Amniotic stem cell (primary cell): ENCODE measurements around the gene ITIH3.
A peak's percentile ranks its signal among the peaks of the same experiment; 100 is the strongest.

Experiments used
- DNase-seq: peaks from one replicate; lab custom pipeline; 2025; lab: John Stamatoyannopoulos, UW

Gene ITIH3

DNA sequence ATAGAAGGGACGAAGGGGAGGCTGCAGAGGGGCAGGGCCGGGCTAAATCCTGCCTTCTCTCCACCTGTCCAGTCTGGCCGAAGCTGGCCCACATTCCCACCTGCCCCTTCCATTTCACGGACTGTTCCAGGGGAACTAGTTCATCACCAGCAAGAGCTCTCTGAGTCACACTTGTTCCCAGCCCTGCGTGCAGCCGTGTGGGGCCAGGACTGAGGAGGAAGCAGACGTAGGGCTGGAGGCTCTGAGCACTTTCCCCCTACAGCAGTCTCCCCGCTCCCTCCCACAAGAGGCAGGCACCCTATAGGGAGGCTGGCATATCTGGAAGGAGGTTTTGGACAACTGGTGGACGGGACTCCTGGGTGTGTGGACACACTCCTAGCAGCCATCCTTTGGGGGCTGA, 32.8 kb downstream of the ITIH3 start:
- no peak for DNase-seq

GRCh38 chr3:52827866-52828376, 33.3 kb downstream of the ITIH3 start:
- DNase-seq, result no peak

DNA sequence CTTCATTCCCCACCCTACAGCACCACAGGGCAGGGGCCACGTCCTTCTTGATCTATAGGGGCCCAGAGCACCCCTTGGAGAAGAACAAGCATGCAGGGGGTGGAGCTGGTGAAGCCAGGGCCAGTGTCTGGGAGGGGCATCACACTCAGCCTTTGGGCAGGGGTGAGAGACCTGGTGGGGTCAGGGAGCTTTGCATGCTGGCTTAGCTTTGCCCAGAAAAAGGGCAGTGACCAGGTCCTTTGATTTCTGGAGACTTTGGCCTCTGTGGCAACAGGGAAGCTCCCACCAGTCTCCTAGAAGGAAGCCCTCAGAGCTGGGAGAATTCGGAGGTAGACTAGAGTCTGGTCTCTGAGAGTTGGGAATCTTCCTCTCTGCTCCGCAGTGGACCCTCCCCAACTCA, 34.9 kb downstream of the ITIH3 start:
- DNase-seq, result no peak

DNA sequence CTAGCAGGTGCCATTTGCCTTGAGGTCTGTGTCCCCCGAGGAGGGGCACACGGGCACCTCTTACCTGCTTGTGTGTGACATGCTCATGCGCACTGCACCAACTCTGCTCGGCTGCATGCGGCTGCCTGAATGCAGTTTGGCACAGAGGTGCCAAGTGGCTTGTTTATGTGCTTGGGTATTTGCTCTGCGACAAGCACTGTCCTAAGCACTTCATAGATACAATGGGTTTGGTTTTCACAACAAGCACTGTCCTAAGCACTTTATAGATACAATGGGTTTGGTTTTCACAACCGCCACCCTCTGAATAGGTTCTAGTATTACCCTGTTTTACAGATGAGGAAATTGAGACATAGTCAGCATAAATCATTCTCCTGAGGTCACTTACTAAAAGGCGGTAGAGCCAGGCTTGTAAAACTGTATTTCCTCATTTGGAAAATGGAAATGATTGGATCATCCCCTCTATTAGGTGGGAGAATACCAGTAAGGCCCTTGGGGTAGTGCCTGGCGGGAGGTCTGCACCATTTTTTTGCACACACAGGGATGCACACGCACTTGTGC, 35.4 kb downstream of the ITIH3 start:
- DNase-seq, result no peak

DNA sequence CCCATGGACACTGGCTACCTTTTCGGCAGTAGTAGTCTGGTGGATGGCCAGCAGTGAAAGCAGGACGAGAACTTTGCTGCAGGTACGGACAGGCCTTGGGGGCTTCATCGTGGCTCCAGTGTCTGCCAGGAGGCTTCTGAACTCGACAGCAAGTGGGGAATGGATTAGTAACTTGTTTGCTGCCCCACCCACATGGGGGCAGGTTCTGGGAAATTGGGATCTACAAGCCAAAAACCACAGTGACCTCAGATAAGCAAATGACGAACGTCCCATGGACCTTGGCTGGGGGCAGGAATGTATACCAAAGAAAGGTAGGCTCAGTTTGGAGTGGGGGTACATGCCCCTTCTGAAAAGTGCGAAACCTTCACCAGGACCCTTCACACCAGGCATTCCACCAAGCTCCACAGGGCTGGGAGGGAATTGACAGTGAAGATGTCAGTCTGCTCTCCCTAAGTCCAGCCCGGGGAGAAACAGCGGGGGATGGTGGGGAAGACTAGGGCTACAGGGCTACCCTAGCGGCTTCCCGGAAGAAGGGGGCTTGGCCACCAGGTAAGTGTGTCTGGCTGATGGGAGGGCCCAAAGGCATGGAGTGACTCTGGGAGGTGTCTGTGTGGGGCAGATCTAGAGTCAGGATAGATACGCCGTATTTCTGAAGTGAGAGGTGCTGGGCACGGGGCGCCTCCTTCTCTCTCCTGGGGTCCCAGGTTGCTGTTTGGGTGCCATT, 36.1 kb downstream of the ITIH3 start, which contains the start of gene ITIH4:
ITIH4 (minus strand) TSS at position 138 of the 724 bp plus-strand sequence; CDS start at position 108, 30 bp downstream.
- no peak for DNase-seq

DNA sequence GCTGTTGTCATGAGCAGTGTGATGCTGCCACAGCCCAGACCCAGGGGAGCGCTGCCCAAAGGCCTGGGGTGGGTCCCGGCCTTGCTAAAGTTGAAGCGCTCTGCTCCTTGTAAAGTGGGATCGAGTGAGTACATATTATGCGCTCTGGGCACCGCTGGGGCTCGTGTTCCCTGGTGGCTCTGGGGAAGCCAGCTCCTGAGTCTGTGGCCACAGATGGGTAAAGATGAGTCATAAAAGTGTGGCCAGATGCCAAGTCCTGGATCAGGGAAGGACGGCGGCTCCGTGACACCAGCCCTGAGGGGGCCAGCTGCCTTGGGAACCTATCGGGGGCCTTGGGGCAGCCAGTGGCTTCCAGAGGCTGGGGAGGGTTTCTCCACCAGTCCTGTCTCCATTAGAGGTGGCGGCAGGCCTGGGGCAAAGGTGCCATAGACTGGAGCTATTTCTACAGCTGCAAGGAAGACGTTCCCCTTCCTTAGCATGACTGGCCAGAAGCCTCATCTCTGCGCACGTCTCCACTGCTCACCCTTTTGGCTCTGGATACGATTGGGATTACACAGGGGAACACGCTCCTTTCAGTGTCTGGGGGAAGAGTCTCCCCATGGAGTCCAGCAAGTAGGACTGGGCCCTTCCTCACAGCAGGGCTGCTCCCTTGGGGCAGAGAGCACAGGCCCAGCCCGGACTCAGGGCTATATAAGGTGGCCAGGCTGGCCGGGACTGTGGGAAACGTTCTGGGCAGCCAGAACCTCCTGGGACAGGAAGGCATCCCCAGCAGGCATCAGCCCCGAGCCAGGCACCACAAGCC, 37.1 kb downstream of the ITIH3 start:
- peak; percentile 71 for DNase-seq

DNA sequence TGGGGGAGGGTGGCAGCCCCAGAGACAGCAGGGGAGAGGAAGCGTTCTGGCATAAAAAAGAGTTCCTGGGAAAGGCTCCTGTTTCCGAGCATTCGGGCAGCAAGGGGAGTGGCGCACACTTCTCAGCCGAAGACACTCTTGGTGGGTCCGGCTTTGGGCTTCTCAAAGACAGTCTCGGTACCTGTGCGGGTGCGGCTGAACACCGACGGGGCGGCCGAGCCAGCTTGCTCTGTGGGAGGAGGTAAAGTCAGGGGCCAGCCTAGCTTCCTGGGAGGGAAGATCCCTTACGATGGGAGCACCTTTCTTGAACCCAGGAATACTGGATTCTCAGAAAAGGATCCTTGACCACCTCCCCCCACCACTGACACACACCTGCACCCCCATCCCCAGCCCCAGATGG, 38.6 kb downstream of the ITIH3 start:
- no peak for DNase-seq

DNA sequence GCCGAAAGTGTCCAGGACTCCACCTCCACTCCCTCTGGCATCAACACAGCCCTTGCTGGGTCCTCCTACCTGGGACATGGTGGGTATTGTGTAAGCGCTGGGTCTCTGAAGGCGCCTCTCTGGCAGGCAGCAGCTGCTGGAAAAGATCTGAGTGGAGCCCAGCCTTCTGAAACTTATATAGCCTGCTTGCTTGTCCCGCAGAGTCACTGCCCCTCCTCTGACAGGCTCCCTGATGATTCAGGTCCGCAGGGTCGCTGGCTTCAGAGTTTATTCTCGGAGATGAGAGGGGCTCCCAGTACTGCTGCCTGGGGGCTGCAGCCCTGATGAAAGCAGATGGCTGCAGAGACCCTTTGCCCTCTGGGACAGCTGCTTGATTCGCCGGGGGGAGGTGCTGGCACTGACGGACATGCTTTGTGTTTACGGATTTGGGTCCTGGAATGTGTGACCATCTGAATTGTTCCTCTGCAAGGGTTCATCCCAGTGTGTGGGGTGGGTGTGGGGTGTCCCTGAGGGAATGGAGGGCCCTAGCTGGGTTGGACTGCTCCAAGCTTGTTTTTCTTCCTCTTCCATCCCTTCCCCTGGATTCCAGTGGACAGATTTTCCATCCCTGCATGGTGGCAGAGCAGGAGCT, 40.4 kb downstream of the ITIH3 start, which contains the start of gene MUSTN1:
MUSTN1 (minus strand) TSS at position 149 of the 631 bp plus-strand sequence; CDS start at position 78, 71 bp downstream.
- no peak for DNase-seq

- DNase-seq, result no peak
Observed at GRCh38 chr3:52835766-52836470, 41.3 kb downstream of the ITIH3 start.

GRCh38 chr3:52836471-52836845, 41.9 kb downstream of the ITIH3 start:
- DNase-seq, result no peak

DNA sequence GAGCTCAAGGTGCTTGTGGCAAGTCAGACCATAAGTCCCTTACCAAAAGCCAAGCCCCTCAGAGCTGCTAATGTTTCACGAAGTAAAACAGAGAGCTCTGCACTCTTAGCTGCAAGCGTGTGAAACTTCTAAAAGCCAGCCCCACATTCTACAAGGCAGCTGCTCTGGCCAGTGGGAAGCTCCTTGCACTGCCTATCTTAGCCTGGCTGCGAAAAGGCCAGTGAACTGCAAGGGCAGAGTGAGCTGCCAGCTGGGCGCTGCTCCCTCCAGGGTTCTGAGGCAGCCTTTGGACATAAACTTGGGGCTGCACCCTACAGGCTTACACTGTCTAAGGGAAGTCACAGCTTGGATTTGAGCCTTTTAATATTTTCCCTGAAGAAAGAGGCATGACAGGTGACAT, 42.4 kb downstream of the ITIH3 start:
- no peak for DNase-seq

GRCh38 chr3:52838561-52839267, 44.1 kb downstream of the ITIH3 start:
- no peak for DNase-seq

DNA sequence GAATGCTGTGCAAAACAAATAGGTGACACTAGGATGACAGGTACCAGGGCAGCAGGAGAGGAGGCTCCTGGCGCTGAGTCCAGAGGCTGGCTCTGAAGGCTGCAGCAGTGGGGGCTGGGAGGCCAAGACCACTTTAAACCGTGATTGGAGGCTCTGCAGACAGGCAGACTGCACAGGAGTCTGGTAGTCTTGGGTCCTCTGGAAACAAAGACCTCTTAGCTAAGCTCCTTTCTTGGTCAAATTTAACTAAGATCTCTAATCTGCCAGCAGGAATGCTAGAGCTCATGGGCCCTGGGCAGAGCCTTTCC, 44.6 kb downstream of the ITIH3 start:
- DNase-seq, result no peak

- DNase-seq, result no peak
Observed at GRCh38 chr3:52839892-52840545, 45.4 kb downstream of the ITIH3 start.

DNA sequence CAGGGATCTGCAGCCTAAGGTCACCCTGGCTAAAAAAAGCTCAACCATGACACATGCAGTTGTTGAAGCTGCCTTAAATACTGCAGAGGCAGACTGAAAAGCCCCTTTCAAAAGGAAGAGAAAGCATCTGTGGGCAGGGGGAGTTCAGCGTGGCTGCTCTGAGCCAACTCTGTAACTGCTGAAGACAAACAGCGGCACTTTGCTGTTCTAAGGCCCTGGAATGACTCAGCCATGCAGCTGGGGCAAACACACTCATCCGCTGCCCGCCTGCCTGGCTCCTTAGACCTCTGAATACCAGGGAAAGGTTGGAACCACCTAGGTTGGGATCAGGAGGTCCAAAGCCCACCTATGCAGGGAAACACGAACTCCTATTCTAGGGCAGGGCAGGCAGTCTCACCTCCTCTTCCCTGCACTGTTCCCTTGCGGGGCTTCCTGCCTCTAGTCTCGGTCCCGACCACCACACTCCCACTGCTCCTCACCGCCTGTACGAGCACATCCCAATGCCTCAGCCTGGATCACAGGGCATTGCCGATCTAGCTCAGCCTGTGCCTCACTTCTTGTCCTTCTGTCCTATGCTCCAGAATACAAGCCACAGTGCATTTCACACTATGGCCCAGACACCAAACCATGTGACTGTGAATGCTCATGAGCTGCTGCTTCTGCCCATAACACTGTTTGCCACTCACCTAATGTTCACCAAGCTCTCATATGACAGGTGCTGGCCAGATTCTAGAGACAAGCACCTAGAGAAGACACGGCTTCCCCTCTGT, 46.8 kb downstream of the ITIH3 start:
- DNase-seq, result no peak

GRCh38 chr3:52841981-52842340, 47.4 kb downstream of the ITIH3 start:
- no peak for DNase-seq

- no peak for DNase-seq
Observed at GRCh38 chr3:52842424-52842823, 47.8 kb downstream of the ITIH3 start.

DNA sequence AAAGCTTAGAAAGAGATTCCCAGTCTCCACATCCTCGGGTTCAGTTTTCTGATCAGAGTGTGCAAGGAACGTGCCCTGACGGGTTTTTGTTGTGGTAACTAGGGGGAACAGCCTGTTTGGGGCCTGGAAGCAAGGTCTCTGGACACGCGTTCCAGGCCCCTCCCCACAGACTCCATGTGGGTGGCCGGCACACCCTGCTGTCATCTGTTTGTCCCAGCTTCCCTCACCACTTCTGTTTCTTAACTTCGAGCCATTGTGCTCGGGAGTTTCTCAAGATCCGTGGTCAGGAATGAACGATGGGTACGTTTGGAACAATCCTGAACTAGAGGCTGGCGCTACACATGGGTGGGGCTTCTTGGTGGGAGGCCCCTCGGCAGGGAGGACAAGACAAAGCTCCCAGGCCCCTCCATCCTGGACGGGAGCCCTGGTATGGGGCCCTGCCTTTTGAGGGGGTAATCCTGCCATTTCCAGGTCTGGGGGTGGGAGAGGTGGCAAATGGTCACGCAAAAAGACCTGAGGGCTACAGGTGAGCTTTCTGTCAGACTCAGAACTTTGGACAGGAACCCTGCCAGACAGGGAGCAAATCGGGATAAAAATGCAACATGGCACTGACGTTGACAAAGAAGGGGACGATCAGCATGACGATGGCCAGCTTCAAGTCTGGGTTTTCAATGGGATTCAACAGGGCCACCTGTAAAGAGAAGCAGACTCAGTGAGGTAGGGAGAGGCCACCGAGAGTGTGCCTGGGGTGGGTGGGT, 48.7 kb downstream of the ITIH3 start:
- DNase-seq, result no peak

GRCh38 chr3:52843881-52844280, 49.3 kb downstream of the ITIH3 start:
- no peak for DNase-seq
